Bronchial smooth muscle cell (primary cell): ENCODE measurements around the gene EPOP. TPM values are rescaled to one million over a fixed set of nuclear protein-coding genes. Genes with fewer than 3 reads are reported as not detected.

Experiments used
- total RNA-seq: library from RNA; depleted of rRNA; stranded (reverse); fragments of >200 nt; gene quantifications from 2 replicates; pipeline ENCODE4 v1.2.1, GENCODE V29; 2014

EPOP gene
- 0.09 and 0.47 TPM in 2 replicates for total RNA-seq

DNA sequence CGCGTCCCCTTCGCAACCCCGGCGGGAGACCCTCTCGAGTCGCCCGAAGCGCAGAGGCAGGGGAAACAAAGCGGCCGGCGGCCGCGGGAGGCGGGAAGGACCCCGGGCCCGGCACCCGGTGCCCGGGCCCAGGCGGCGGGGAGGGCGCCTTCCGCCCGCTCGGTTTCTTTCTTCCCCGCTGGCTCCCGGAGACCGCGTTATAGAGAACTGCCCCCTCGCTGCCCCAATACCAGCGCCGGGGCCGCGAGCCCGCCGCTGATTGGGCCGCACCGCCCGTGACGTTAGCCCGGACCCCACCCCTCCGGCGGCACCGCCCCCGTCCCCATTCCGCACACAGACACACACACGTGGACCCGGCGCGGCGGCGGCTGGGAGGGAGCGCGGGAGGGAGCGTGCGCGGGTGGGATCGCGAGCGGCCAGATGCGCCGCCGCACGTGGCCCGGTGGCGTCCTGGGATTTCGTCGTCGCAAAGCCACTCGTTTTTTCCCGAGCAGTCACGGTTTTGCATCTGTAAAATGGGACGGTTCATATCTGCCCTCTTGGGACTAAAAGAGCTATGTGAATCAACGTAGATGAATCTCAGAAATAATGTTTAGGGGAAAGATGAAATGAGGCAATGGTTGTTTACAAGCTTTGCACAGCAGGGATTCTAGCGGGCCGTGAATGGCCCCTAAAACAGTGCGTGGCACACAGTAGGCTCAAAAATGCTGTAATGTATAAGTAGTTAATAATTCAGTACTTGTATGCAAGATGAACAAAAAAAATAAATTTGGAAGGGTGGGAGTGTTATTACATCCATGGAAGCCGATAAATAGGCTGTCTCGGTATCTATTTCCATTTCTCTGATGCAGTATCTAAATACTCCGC lies at the start of gene EPOP:
Gene EPOP, minus strand, starts transcription at position 209 of the 867 bp plus-strand sequence. CDS start 462 bp downstream, outside the sequence.

GRCh38 chr17:38704606-38705522 lies 30.1 kb upstream of the EPOP start, which contains the start of gene MLLT6:
TSS of gene MLLT6 (plus strand) at chr17:38705273. CDS start at chr17:38705633, 360 bp downstream.

Other genes starting within 250 kb of the EPOP start
- 17.3 and 19.1 TPM in 2 replicates for gene ARHGAP23, start 246.5 kb downstream of the EPOP start, total RNA-seq
- gene SRCIN1, start 69.0 kb downstream of the EPOP start, total RNA-seq: not detected in 2 replicates
- gene MLLT6, start 30.3 kb upstream of the EPOP start, total RNA-seq: 16.1 and 29.9 TPM in 2 replicates
- 2.3 and 3.8 TPM in 2 replicates for gene CISD3, start 55.4 kb upstream of the EPOP start, total RNA-seq
- gene PCGF2, start 73.4 kb upstream of the EPOP start, total RNA-seq: 3.9 and 5.3 TPM in 2 replicates
- 350 and 433 TPM in 2 replicates for gene PSMB3, start 77.8 kb upstream of the EPOP start, total RNA-seq
- gene PIP4K2B, start 124.6 kb upstream of the EPOP start, total RNA-seq: 30.1 and 51.9 TPM in 2 replicates
- 8.4 and 8.7 TPM in 2 replicates for gene CWC25, start 150.4 kb upstream of the EPOP start, total RNA-seq
- 2,128 and 3,392 TPM in 2 replicates for gene RPL23, start 178.8 kb upstream of the EPOP start, total RNA-seq
- gene LASP1, start 195.1 kb upstream of the EPOP start, total RNA-seq: 67.7 and 73.3 TPM in 2 replicates